GM23338 (cell line): ENCODE data around the gene PKHD1.

Experiments
- CTCF ChIP-seq, 2 experiments: fragments of 200-600 bp in 1 of 2; sonication (generic) in 1 of 2; conservative IDR thresholded peaks; 2 replicates each; pipeline versions ENCODE4 v1.5.1 to v1.6.1; 2016 to 2017; ENCODE audit warnings: antibody characterized with exemption in 2 of 2, low read depth in 2 of 2, mild to moderate bottlenecking in 2 of 2, moderate library complexity in 1 of 2
- POLR2AphosphoS5 ChIP-seq: IDR thresholded peaks from 2 replicates; pipeline ENCODE4 v1.6.1; 2016; ENCODE audit warnings: antibody characterized with exemption, low read depth

GRCh38 chr6:51805517-51805916, 281.9 kb downstream of the PKHD1 start:
- TF ChIP-seq CTCF (conservative IDR thresholded peaks at IDR 0.05; ENCODE audit: low read depth in 2 of 2) (no peak), POLR2AphosphoS5 (no peak)
